IMR-90 (cell line): Measurements from ENCODE around the gene TMUB2. TPM values are rescaled to one million over a fixed set of nuclear protein-coding genes. Genes with fewer than 3 reads are reported as not detected.

Experiments used
- ATAC-seq: fragments of 200-7000 bp; cut with Tn5 transposase; 2 replicates; pipeline ENCODE4 v1.9.1; 2020; ENCODE audit warnings: low read depth, mild to moderate bottlenecking, moderate library complexity
- BruUV-seq: library from RNA; stranded (reverse); fragments of 400-500 nt; replicated peaks from 2 replicates; lab custom pipeline; 2021; lab: Mats Ljungman, UMichigan
- CTCF ChIA-PET: fragments of 300-600 bp; formaldehyde crosslinking; extraction: SDS; loops from one replicate; lab custom pipeline; 2021; ENCODE audit warnings: antibody characterized with exemption; lab: Yijun Ruan, JAX
- POLR2A ChIA-PET: fragments of 300-600 bp; sonication (Branson Sonifier 250); formaldehyde crosslinking; loops from one replicate; lab custom pipeline; 2022; ENCODE audit warnings: antibody characterized with exemption; ENCODE audit not compliant: unreplicated experiment; lab: Charles Lee
- DNase-seq: peaks from one replicate; pipeline ENCODE4 v3.0.0; 2013
- H2AFZ ChIP-seq: replicated peaks from 2 replicates; pipeline ENCODE3; 2013; ENCODE audit warnings: low read length, mild to moderate bottlenecking; ENCODE audit not compliant: poor library complexity
- H2AK5ac ChIP-seq: 2 replicates; pipeline ENCODE4 v1.6.1; 2013; ENCODE audit warnings: low read depth, low read length, inconsistent platforms
- H2AK9ac ChIP-seq: replicated peaks from 2 replicates; pipeline ENCODE3; 2013; ENCODE audit warnings: mild to moderate bottlenecking, low read depth, low read length, moderate library complexity; ENCODE audit not compliant: poor library complexity
- H2BK120ac ChIP-seq: 2 replicates; pipeline ENCODE4 v1.6.1; 2013; ENCODE audit warnings: low read depth, low read length, inconsistent platforms
- H2BK15ac ChIP-seq: 3 replicates; pipeline ENCODE4 v1.6.1; 2013; ENCODE audit warnings: low read depth, low read length, inconsistent platforms
- H2BK20ac ChIP-seq: 2 replicates; pipeline ENCODE4 v1.6.1; 2013; ENCODE audit warnings: low read depth, mild to moderate bottlenecking, inconsistent platforms, low read length, moderate library complexity
- H2BK5ac ChIP-seq: 2 replicates; pipeline ENCODE4 v1.6.1; 2013; ENCODE audit warnings: mild to moderate bottlenecking, low read depth, low read length, inconsistent platforms; ENCODE audit not compliant: poor library complexity, severe bottlenecking
- H3K14ac ChIP-seq: replicated peaks from 2 replicates; pipeline ENCODE4 v1.6.1; 2013; ENCODE audit warnings: low read depth, low read length, inconsistent platforms
- H3K18ac ChIP-seq: 2 replicates; pipeline ENCODE4 v1.6.1; 2013; ENCODE audit warnings: low read depth, low read length, control low read depth
- H3K23ac ChIP-seq: 2 replicates; pipeline ENCODE4 v1.6.1; 2013; ENCODE audit warnings: low read depth, low read length, inconsistent platforms
- H3K27ac ChIP-seq: 2 replicates; pipeline ENCODE4 v1.5.1; 2013; ENCODE audit warnings: mild to moderate bottlenecking, control low read depth, low read length; ENCODE audit not compliant: insufficient read depth
- H3K27me3 ChIP-seq: 2 replicates; pipeline ENCODE4 v1.6.1; 2013; ENCODE audit warnings: low read length; ENCODE audit not compliant: control insufficient read depth, insufficient read depth
- H3K36me3 ChIP-seq: 2 replicates; pipeline ENCODE4 v1.6.1; 2013; ENCODE audit warnings: low read length, mixed read lengths; ENCODE audit not compliant: control insufficient read depth, insufficient read depth
- H3K4ac ChIP-seq: 2 replicates; pipeline ENCODE4 v1.6.1; 2013; ENCODE audit warnings: low read depth, low read length, inconsistent platforms
- H3K4me1 ChIP-seq: 2 replicates; pipeline ENCODE4 v1.6.1; 2013; ENCODE audit warnings: low read length, mixed read lengths; ENCODE audit not compliant: control insufficient read depth, insufficient read depth
- H3K4me2 ChIP-seq: 2 replicates; pipeline ENCODE4 v1.6.1; 2013; ENCODE audit warnings: low read depth, mild to moderate bottlenecking, control low read depth, low read length, moderate library complexity
- H3K4me3 ChIP-seq: 2 replicates; pipeline ENCODE4 v1.5.1; 2013; ENCODE audit warnings: low read depth, mild to moderate bottlenecking, control low read depth, low read length, moderate library complexity; ENCODE audit not compliant: insufficient read depth
- H3K56ac ChIP-seq: 2 replicates; pipeline ENCODE4 v1.6.1; 2013; ENCODE audit warnings: low read length, inconsistent platforms; ENCODE audit not compliant: insufficient read depth; ENCODE audit errors: extremely low read depth
- H3K79me1 ChIP-seq, 2 experiments: 2 replicates each; pipeline ENCODE4 v1.6.1; 2013; ENCODE audit warnings: low read length in 2 of 2, inconsistent platforms in 1 of 2, low read depth in 1 of 2
- H3K9ac ChIP-seq: 2 replicates; pipeline ENCODE4 v1.6.1; 2013; ENCODE audit warnings: low read depth, low read length, control low read depth
- H3K9me1 ChIP-seq: 2 replicates; pipeline ENCODE4 v1.6.1; 2013; ENCODE audit warnings: low read length, inconsistent platforms; ENCODE audit not compliant: insufficient read depth
- H3K9me3 ChIP-seq: 2 replicates; pipeline ENCODE4 v1.6.1; 2013; ENCODE audit warnings: low read length; ENCODE audit not compliant: control insufficient read depth, insufficient read depth
- H4K20me1 ChIP-seq: 2 replicates; pipeline ENCODE4 v1.6.1; 2013; ENCODE audit warnings: low read length, inconsistent platforms; ENCODE audit not compliant: insufficient read depth
- H4K5ac ChIP-seq: 2 replicates; pipeline ENCODE4 v1.6.1; 2013; ENCODE audit warnings: mild to moderate bottlenecking, low read depth, low read length, control low read depth
- H4K8ac ChIP-seq, 2 experiments: 2 replicates each; pipeline ENCODE4 v1.6.1; 2013; ENCODE audit warnings: low read depth in 2 of 2, low read length in 2 of 2, control low read depth in 1 of 2, inconsistent platforms in 1 of 2
- H4K91ac ChIP-seq: 2 replicates; pipeline ENCODE4 v1.6.1; 2013; ENCODE audit warnings: low read depth, low read length, inconsistent platforms; ENCODE audit not compliant: insufficient read depth
- BHLHE40 ChIP-seq: fragments of 150-350 bp; IDR thresholded peaks from 2 replicates; pipeline ENCODE4 v1.6.1; 2016; ENCODE audit warnings: mild to moderate bottlenecking, low read depth, low read length
- FOS ChIP-seq: fragments of 150-350 bp; IDR thresholded peaks from 2 replicates; pipeline ENCODE4 v1.6.1; 2016; ENCODE audit warnings: low read depth, low read length
- POLR2A ChIP-seq: IDR thresholded peaks from 2 replicates; pipeline ENCODE4 v1.6.1; 2012; ENCODE audit warnings: mild to moderate bottlenecking, low read depth, low read length
- RAD21 ChIP-seq: IDR thresholded peaks from 2 replicates; pipeline ENCODE4 v1.6.1; 2012; ENCODE audit warnings: low read length, improper control_type of control experiment
- RFX5 ChIP-seq: IDR thresholded peaks from 2 replicates; pipeline ENCODE4 v1.8.0; 2012; ENCODE audit warnings: low read depth, mild to moderate bottlenecking, low read length, moderate library complexity
- WGBS, 2 experiments: methylation state at CpG; one replicate each; pipeline versions ENCODE4 v1.1.5 to v1.1.7; 2013; ENCODE audit warnings: missing lambda C conversion rate in 2 of 2; ENCODE audit not compliant: insufficient read length in 1 of 2; ENCODE audit errors: extremely low coverage in 2 of 2; 5-methylcytosine and 5-hydroxymethylcytosine counted together
- dilution Hi-C: fragments of 300-500 bp; cut with HindIII; formaldehyde crosslinking; loops from one replicate; pipeline ENCODE4 v1.14.3; 2018; ENCODE audit warnings: low sequenced_read_pairs; ENCODE audit not compliant: unreplicated experiment
- in situ Hi-C: fragments of 300-500 bp; cut with MboI; formaldehyde crosslinking; loops from 3 replicates; pipeline ENCODE4 v1.14.3; 2019; ENCODE audit warnings: low sequenced_read_pairs, inconsistent platforms, mixed read lengths
- intact Hi-C: fragments of 100-400 bp; cut with micrococcal nuclease; formaldehyde crosslinking; loops from 2 replicates; pipeline ENCODE4 v1.10.0; 2022
- polyA plus RNA-seq, 3 experiments: library from polyadenylated mRNA; depleted of rRNA; stranded (reverse); fragments of >200 nt; gene quantifications; 2 replicates each; pipeline ENCODE4 v1.2.3, GENCODE V29; 2012; ENCODE audit warnings: low replicate concordance in 1 of 3
- total RNA-seq: library from RNA; depleted of rRNA; stranded (reverse); fragments of >200 nt; gene quantifications from 2 replicates; pipeline ENCODE4 v1.2.3, GENCODE V29; 2012

TMUB2 gene
- total and polyA plus RNA-seq, 2 of the 4 experiments (the other 2 are of a cell fraction), result 16.5 to 42.5 TPM

GRCh38 chr17:44178133-44178532 lies 8.6 kb upstream of the TMUB2 start:
- Histone ChIP-seq H3K9me1 (no peaks in the 10 kb centered on the region), H3K36me3 (peaks cover 26% of the 10 kb centered on the region), H2BK20ac (no peak overlapping the region), H3K4ac (no peak overlapping the region), H2BK15ac (no peak overlapping the region), H3K14ac (no peak overlapping the region), H2BK120ac (no peak overlapping the region), H3K79me1 (peaks cover 10 to 28% of the 10 kb centered on the region in 2 experiments), H3K9ac (no peak overlapping the region), H3K56ac (no peak overlapping the region), H3K27ac (no peak overlapping the region), H2AK9ac (no peak overlapping the region), H3K9me3 (no peaks in the 10 kb centered on the region), H4K91ac (no peak overlapping the region), H3K4me1 (no peaks in the 10 kb centered on the region), H2AFZ (no peak overlapping the region), H4K20me1 (peaks cover 3% of the 10 kb centered on the region), H3K23ac (no peak overlapping the region), H3K27me3 (no peaks in the 10 kb centered on the region), H3K4me3 (no peak overlapping the region), H4K5ac (no peak overlapping the region), H4K8ac (no peak overlapping the region), H2BK5ac (no peak overlapping the region), H3K4me2 (no peak overlapping the region), H2AK5ac (no peak overlapping the region), H3K18ac (no peak overlapping the region)
- no TSS peak for BruUV-seq
- TF ChIP-seq BHLHE40 (no peak), RFX5 (no peak), RAD21 (no peak), FOS (no peak), POLR2A (no peak)
- ChIA-PET CTCF (no interaction called here), POLR2A (no interaction called here)
- WGBS, 2 experiments, result 94% methylated on average over 9 of the region's 14 CpGs; no CpG with 5 or more reads in 1 of the 2 experiments
- in situ Hi-C loops, result no loop called here
- DNase-seq (no peak), ATAC-seq (no peak)
- intact Hi-C loops, result no loop called here
- dilution Hi-C loops, result no loop called here
